A673 (cell line): ENCODE measurements around the gene G6PD. TPM values are rescaled to one million over a fixed set of nuclear protein-coding genes. Genes with fewer than 3 reads are reported as not detected.

Source experiments
- BruUV-seq: library from RNA; stranded (reverse); fragments of 400-500 nt; replicated peaks from 2 replicates; lab custom pipeline; 2021; lab: Mats Ljungman, UMichigan
- CTCF ChIA-PET: fragments of 300-600 bp; sonication (Branson Sonifier 250); formaldehyde crosslinking; loops from one replicate; lab custom pipeline; 2022; ENCODE audit warnings: antibody characterized with exemption; lab: Charles Lee
- POLR2A ChIA-PET: fragments of 300-600 bp; sonication (Branson Sonifier 250); formaldehyde crosslinking; loops from one replicate; lab custom pipeline; 2022; ENCODE audit warnings: antibody characterized with exemption; ENCODE audit not compliant: low non-redundant PET; lab: Charles Lee
- DNase-seq: peaks from one replicate; pipeline ENCODE4 v3.0.0-alpha.2; 2015; ENCODE audit warnings: low spot score
- H3K27ac ChIP-seq: fragments of 200-600 bp; sonication (generic); 2 replicates; pipeline ENCODE4 v1.5.1; 2016; ENCODE audit warnings: mixed run types, low read depth, mild to moderate bottlenecking, mixed read lengths, antibody characterized with exemption, low read length; ENCODE audit not compliant: poor library complexity, severe bottlenecking
- H3K27me3 ChIP-seq: fragments of 200-600 bp; sonication (generic); replicated peaks from 2 replicates; pipeline ENCODE4 v1.6.1; 2017; ENCODE audit warnings: mixed run types, low read depth, mild to moderate bottlenecking, mixed read lengths, antibody characterized with exemption, low read length; ENCODE audit not compliant: insufficient read depth, poor library complexity
- H3K36me3 ChIP-seq: fragments of 200-600 bp; sonication (generic); 2 replicates; pipeline ENCODE4 v1.6.1; 2016; ENCODE audit warnings: mixed run types, mild to moderate bottlenecking, mixed read lengths, antibody characterized with exemption, low read length; ENCODE audit not compliant: insufficient read depth, poor library complexity, severe bottlenecking
- H3K4me1 ChIP-seq: fragments of 200-600 bp; sonication (generic); 2 replicates; pipeline ENCODE4 v1.6.1; 2017; ENCODE audit warnings: mixed run types, mild to moderate bottlenecking, mixed read lengths, antibody characterized with exemption, low read length; ENCODE audit not compliant: insufficient read depth, poor library complexity, severe bottlenecking
- H3K4me3 ChIP-seq: fragments of 200-600 bp; sonication (generic); 2 replicates; pipeline ENCODE4 v1.5.1; 2016; ENCODE audit warnings: low read depth, mixed run types, mild to moderate bottlenecking, mixed read lengths, low read length; ENCODE audit not compliant: poor library complexity, severe bottlenecking
- H3K9me3 ChIP-seq: fragments of 200-600 bp; sonication (generic); 2 replicates; pipeline ENCODE4 v1.6.1; 2016; ENCODE audit warnings: mixed run types, low read depth, mild to moderate bottlenecking, mixed read lengths, antibody characterized with exemption, low read length; ENCODE audit not compliant: poor library complexity, severe bottlenecking
- CTCF ChIP-seq: fragments of 300-800, 200-600 bp; sonication (generic); conservative IDR thresholded peaks from 2 replicates; pipeline ENCODE4 v1.5.1; 2017; ENCODE audit warnings: low read depth, mild to moderate bottlenecking, antibody characterized with exemption, low read length, moderate library complexity, mixed read lengths
- EZH2 ChIP-seq: fragments of 200-600 bp; sonication (generic); IDR thresholded peaks from 2 replicates; pipeline ENCODE4 v1.6.1; 2017; ENCODE audit warnings: borderline replicate concordance, low read depth, mild to moderate bottlenecking, mixed read lengths, antibody characterized with exemption, low read length; ENCODE audit not compliant: poor library complexity, severe bottlenecking
- intact Hi-C: fragments of 100-400 bp; cut with micrococcal nuclease; formaldehyde crosslinking; loops from one replicate; pipeline ENCODE4 v1.10.0; 2022; ENCODE audit not compliant: unreplicated experiment
- total RNA-seq: library from RNA; stranded (reverse); gene quantifications from 2 replicates; pipeline ENCODE4 v1.2.3, GENCODE V29; 2021

Gene G6PD
- total RNA-seq, 1 experiment from 2014 or later = 203 TPM

GRCh38 chrX:154549766-154550165 lies 3.1 kb upstream of the G6PD start:
- DNase-seq = no peak
- Histone ChIP-seq H3K27ac (no peak overlapping the region), H3K27me3 (no peaks in the 10 kb centered on the region), H3K4me3 (no peak overlapping the region), H3K36me3 (peaks cover 3% of the 10 kb centered on the region), H3K4me1 (peaks cover 8% of the 10 kb centered on the region), H3K9me3 (no peaks in the 10 kb centered on the region)
- TF ChIP-seq CTCF = no peak
- ChIA-PET POLR2A (no interaction called here), CTCF (no interaction called here)
- no TSS peak for BruUV-seq
- intact Hi-C loops = loop anchor here (10.0 kb wide), 1 partner anchor 195 kb away; no protein-coding TSS in a partner anchor

GRCh38 chrX:154548028-154548316 lies 1.3 kb upstream of the G6PD start:
- Histone ChIP-seq H3K36me3 (peaks cover 7% of the 10 kb centered on the region), H3K27ac (peak overlapping the region; percentile 95), H3K4me1 (peaks cover 12% of the 10 kb centered on the region), H3K27me3 (no peaks in the 10 kb centered on the region), H3K9me3 (no peaks in the 10 kb centered on the region), H3K4me3 (peak overlapping the region; percentile 91)
- intact Hi-C loops = loop anchor here (10.0 kb wide), 1 partner anchor 197 kb away; no protein-coding TSS in a partner anchor
- no peak for DNase-seq
- ChIA-PET POLR2A (no interaction called here), CTCF (no interaction called here)
- BruUV-seq = no TSS peak
- no peak for TF ChIP-seq CTCF
- no peak for TF ChIP-seq EZH2

GRCh38 chrX:154547245-154548027 lies 790 bp upstream of the G6PD start, which contains the start of gene IKBKG:
Gene IKBKG, plus strand, starts transcription at chrX:154547620. Its CDS starts 4,383 bp downstream, at chrX:154552003.
- DNase-seq = peak; percentile 92
- intact Hi-C loops = loop anchor here (10.0 kb wide), 1 partner anchor 197 kb away; no protein-coding TSS in a partner anchor
- POLR2A ChIA-PET = no interaction called here
- H3K27me3 ChIP-seq = no peaks in the 10 kb centered on the region
- H3K27ac ChIP-seq = peak within 1 kb of the TSS; percentile 95
- no peaks in the 10 kb centered on the region for H3K9me3 ChIP-seq
- peaks cover 15% of the 10 kb centered on the region for H3K4me1 ChIP-seq
- CTCF ChIA-PET = interaction anchor here (0.6 kb wide), 1 partner anchor 535 kb away, joined by 4 read pairs; no protein-coding TSS in a partner anchor
- no peak for TF ChIP-seq EZH2
- TF ChIP-seq CTCF = no peak
- H3K4me3 ChIP-seq = peak within 1 kb of the TSS; percentile 91
- H3K36me3 ChIP-seq = peaks cover 9% of the 10 kb centered on the region
- BruUV-seq = no TSS peak
